GM23248 (cell line): ENCODE results near the gene OR2K2.

Experiments
- EZH2 ChIP-seq: fragments of 200-600 bp; sonication (generic); IDR thresholded peaks from 2 replicates; pipeline ENCODE4 v1.6.1; 2018; ENCODE audit warnings: antibody characterized with exemption, mild to moderate bottlenecking; ENCODE audit not compliant: insufficient read depth, poor library complexity, severe bottlenecking
- EZH2phosphoT487 ChIP-seq: fragments of 200-600 bp; sonication (generic); IDR thresholded peaks from 2 replicates; pipeline ENCODE4 v1.6.1; 2018; ENCODE audit warnings: antibody characterized with exemption, moderate library complexity, mild to moderate bottlenecking, low read depth; ENCODE audit not compliant: insufficient read depth

GRCh38 chr9:111360881-111361280, 30.9 kb upstream of the OR2K2 start:
- TF ChIP-seq EZH2: no peak
- TF ChIP-seq EZH2phosphoT487: no peak
